ENCODE data around the gene IER5. TPM values are rescaled to one million over a fixed set of nuclear protein-coding genes. Genes with fewer than 3 reads are reported as not detected.

The IER5 gene
- total and polyA plus RNA-seq, 9 of the 15 experiments (the other 6 are each of a cell fraction or from before 2014, with no cell fraction given), result 2.4 to 32.1 (median 12.0) TPM

DNA sequence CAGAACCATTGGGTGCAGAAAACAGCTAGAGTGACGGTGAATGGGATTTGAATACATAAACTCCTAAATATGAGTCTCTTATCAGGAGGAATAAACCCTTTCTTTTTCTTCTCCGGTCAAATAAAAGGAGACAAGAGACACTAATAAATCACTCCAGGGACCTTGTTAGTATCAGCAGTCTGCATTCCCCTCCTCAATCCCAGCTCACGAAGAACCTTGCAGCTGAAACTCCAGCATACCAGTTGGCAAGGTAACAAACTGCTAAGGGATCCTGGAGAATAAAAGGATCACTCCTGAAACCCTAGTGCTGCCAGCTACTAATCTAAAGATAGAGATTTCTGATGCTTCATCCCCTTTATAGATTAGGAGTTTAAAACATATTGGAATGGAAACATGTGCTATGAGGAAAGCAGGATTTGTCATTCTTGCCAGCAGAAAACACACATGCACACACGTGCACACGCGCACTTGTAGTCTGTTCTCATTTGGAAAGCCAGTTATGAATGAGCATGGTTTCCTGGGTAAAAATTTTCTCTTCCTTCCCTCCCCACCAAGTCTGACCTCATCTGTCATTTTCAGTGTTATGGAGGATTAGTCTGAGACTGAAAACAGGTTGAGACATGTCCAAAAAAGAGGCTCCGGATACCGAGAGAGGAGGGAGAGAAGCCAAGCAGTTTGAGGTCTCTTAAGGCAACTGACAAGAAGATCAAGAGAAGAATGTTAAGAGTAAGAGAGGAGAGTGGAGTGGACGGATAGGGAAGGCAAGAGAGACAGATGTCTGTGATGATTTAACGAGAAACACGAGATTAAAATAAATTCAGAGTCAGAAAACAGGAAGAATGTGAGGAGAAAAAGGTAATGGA lies 10.9 kb downstream of the IER5 start (continued):
- TF ChIP-seq, protein P1, sequence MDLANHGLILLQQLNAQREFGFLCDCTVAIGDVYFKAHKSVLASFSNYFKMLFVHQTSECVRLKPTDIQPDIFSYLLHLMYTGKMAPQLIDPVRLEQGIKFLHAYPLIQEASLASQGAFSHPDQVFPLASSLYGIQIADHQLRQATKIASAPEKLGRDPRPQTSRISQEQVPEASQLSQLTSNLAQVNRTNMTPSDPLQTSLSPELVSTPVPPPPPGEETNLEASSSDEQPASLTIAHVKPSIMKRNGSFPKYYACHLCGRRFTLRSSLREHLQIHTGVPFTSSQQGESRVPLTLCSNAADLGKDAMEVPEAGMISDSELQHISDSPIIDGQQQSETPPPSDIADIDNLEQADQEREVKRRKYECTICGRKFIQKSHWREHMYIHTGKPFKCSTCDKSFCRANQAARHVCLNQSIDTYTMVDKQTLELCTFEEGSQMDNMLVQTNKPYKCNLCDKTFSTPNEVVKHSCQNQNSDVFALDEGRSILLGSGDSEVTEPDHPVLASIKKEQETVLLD (IDR thresholded peaks at IDR 0.05), result peak; percentile 17; the same call in 1 of the 2 replicates
- no peak for TF ChIP-seq PHB2 (IDR thresholded peaks at IDR 0.05; ENCODE audit: low read depth)
- TF ChIP-seq TCF3 (CRISPR knock-in tag; IDR thresholded peaks at IDR 0.05), result peak; percentile 65
- TF ChIP-seq GABPA (tag; conservative IDR thresholded peaks at IDR 0.05; ENCODE audit: low read depth), result 0 out of 2 replicates have a peak, but pooled peaks have one; percentile 13
- TF ChIP-seq ZNF277 (CRISPR knock-in tag; IDR thresholded peaks at IDR 0.05; ENCODE audit: borderline replicate concordance), result no peak
- no peak for TF ChIP-seq RBM25 (IDR thresholded peaks at IDR 0.05; ENCODE audit: low read depth, low read length, severe bottlenecking)
- no peak for TF ChIP-seq ZC3H4 (CRISPR knock-in tag; IDR thresholded peaks at IDR 0.05; ENCODE audit: borderline replicate concordance)
- TF ChIP-seq HCFC1 (IDR thresholded peaks at IDR 0.05; ENCODE audit: low read depth, low read length), result no peak
- 0 out of 2 replicates have a peak, but pooled peaks have one; percentile 60 for TF ChIP-seq HDGF (IDR thresholded peaks at IDR 0.05)
- no peak for TF ChIP-seq ESRRA (IDR thresholded peaks at IDR 0.05; ENCODE audit: borderline replicate concordance, low read depth)
- no peak for TF ChIP-seq ZNF407 (IDR thresholded peaks at IDR 0.05; ENCODE audit: low read depth)
- no peak for TF ChIP-seq NEUROD1 (IDR thresholded peaks at IDR 0.05; ENCODE audit: borderline replicate concordance, low read depth, low read length, partially characterized antibody)
- TF ChIP-seq, protein P2, sequence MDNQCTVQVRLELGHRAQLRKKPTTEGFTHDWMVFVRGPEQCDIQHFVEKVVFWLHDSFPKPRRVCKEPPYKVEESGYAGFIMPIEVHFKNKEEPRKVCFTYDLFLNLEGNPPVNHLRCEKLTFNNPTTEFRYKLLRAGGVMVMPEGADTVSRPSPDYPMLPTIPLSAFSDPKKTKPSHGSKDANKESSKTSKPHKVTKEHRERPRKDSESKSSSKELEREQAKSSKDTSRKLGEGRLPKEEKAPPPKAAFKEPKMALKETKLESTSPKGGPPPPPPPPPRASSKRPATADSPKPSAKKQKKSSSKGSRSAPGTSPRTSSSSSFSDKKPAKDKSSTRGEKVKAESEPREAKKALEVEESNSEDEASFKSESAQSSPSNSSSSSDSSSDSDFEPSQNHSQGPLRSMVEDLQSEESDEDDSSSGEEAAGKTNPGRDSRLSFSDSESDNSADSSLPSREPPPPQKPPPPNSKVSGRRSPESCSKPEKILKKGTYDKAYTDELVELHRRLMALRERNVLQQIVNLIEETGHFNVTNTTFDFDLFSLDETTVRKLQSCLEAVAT (IDR thresholded peaks at IDR 0.05), result peak in 1 of 2 experiments; percentile 50; a peak in 1 of 4 replicates
